Measurements from ENCODE around the gene NXPH1. TPM values are rescaled to one million over a fixed set of nuclear protein-coding genes. Genes with fewer than 3 reads are reported as not detected.

NXPH1 gene
- total and polyA plus RNA-seq, 9 of the 15 experiments (the other 6 are each of a cell fraction or from before 2014, with no cell fraction given): 0.16 TPM; not detected in 8

DNA sequence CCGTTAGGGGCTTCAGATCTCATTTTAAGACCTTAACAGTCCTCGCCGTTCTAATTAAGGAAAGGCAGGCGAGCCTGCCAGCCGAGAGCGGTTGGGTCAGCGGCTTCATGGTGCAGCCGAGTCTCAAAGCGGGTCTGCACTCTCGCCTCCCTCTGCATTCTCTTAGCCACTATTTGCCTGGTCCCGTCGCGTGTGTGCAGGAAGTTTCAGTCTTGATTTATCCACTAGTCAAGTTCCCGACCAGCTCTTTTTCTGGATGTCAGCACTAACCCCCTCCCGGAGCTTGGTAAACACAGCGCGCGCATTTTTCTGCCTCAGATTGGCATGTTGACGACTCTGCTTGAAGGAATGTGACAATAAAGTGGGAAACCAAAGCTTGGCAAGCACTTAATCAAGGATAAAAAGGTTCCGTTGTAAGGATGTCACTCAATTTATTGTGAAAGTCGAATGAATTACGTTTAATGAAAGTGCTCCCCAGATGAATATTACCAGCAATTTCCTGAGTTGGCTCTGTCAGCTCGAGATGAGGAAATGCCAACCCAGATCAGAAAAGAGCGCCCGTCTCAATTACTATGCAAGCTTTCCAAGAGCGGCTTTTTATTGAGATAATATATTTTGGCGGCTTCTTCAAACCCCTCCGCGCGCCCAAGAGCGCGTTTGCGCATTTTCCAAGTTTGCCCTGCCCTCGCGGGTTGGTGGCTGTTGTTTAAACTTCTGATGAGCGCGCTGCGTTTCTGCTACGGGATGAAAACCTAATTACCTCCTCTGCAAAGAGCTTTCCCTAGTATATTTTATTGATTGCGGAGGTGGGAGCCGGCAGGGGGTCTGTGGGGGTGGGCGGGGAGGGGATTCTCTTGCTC lies 7.9 kb downstream of the NXPH1 start (continued):
- TF ChIP-seq GABPA (tag; conservative IDR thresholded peaks at IDR 0.05; ENCODE audit: low read depth): no peak
- TF ChIP-seq SAFB2 (IDR thresholded peaks at IDR 0.05; ENCODE audit: borderline replicate concordance, low read depth, low read length, severe bottlenecking): no peak
- TF ChIP-seq ZBED1 (IDR thresholded peaks at IDR 0.05): no peak
- no peak for TF ChIP-seq NCOA2 (IDR thresholded peaks at IDR 0.05; ENCODE audit: partially characterized antibody in 2 of 2)
- no peak for TF ChIP-seq CHD1 (IDR thresholded peaks at IDR 0.05; ENCODE audit: low read length)
- TF ChIP-seq ADNP (tag; IDR thresholded peaks at IDR 0.05): no peak
- TF ChIP-seq ELF1 (tag; IDR thresholded peaks at IDR 0.05): no peak

DNA sequence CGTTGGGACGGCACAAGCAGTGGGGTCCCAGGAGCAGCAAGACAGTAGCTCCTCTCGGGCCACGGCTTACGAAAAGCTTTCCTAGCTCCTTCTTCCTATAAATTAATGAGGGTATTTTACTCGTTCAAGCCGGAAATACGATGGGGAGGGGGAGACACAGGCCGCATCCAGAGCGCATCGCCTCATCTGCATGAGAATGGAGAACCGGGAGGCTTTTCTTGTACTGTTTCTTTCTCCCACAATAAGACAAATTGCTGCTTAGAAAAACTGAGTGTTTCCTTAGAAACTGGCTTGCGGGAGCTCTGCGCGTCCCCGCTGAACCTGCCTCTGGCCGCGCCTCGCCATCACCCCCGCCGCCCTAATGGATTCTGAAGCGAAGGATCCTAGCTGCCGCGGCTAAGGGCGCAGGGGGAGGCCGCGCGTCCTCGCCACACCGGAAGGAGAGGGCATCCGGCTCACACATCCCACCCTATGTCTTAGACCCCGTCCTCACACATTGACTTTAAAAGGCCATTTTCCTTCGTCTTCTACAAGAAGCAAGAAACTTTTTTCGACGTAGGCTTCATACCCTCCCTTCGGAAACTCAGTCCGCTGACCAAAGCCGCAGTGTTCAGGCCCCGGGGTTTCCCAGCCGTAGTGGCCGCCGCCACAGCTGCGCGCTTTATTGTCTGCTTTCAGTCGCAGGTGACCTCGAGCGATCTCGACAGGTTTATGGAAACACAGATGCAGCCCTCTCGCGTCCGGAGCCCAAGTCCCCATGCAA lies 8.8 kb downstream of the NXPH1 start:
- intact Hi-C loops (cut with micrococcal nuclease) (no loop called here), in situ Hi-C loops (cut with MboI) (no loop called here)
- no peak for DNase-seq (ENCODE audit: extremely low read depth in 1 of 4, low spot score in 3 of 4)
- Histone ChIP-seq H3K9me1 (ENCODE audit: control insufficient read depth, insufficient read depth, low read length) (no peaks in the 10 kb centered on the region), H3K36me3 (ENCODE audit: control insufficient read depth, insufficient read depth, low read length) (no peaks in the 10 kb centered on the region), H3K27ac (ENCODE audit: extremely low read depth, low read depth, low read length) (no peak overlapping the region), H4K20me1 (replicated peaks; ENCODE audit: control insufficient read depth, insufficient read depth, low read length) (no peaks in the 10 kb centered on the region; the same call in 1 of the 2 replicates), H3K4me3 (no peak overlapping the region), H3K4me2 (ENCODE audit: insufficient read depth, low read length) (no peak overlapping the region), H3K9ac (ENCODE audit: insufficient read depth in 1 of 2, low read depth in 2 of 2, low read length in 2 of 2) (no peak overlapping the region), H3K9me3 (replicated peaks; ENCODE audit: control insufficient read depth, insufficient read depth, low read depth, low read length) (no peaks in the 10 kb centered on the region), H3K79me2 (ENCODE audit: control insufficient read depth, insufficient read depth, low read length) (no peaks in the 10 kb centered on the region), H2AFZ (ENCODE audit: low read depth, low read length) (no peak overlapping the region), H3K27me3 (ENCODE audit: control insufficient read depth in 2 of 2, insufficient read depth in 2 of 2, low read length in 2 of 2) (peaks cover 6 to 33% of the 10 kb centered on the region in 2 experiments; a peak in 4 of 5 replicates), H3K4me1 (replicated peaks in 1 of 2; ENCODE audit: control insufficient read depth in 2 of 2, insufficient read depth in 2 of 2, low read length in 2 of 2) (peaks cover 0 to 10% of the 10 kb centered on the region in 2 experiments; a peak in 1 of 5 replicates)
- no TSS peak for BruUV-seq (replicated peaks)
- no peak for ATAC-seq
- WGBS (ENCODE audit: insufficient coverage, low coverage, missing lambda C conversion rate): 53% methylated on average over 47 of the region's 51 CpGs
- FAIRE-seq: no peak
- CTCF ChIA-PET (ENCODE audit: low intra/inter-chr PET ratio): no interaction called here
- POLR2A ChIA-PET: interaction anchor here (0.6 to 0.9 kb wide), 2 partner anchors 11 to 755 kb away, joined by 3 to 4 read pairs; no protein-coding TSS in a partner anchor
- TF ChIP-seq NBN (IDR thresholded peaks at IDR 0.05; ENCODE audit: low read depth) (no peak), ZNF133 (CRISPR knock-in tag; IDR thresholded peaks at IDR 0.05) (no peak), NR1H2 (CRISPR knock-in tag; IDR thresholded peaks at IDR 0.05) (no peak), STAT5A (IDR thresholded peaks at IDR 0.05; ENCODE audit: borderline replicate concordance, low read length) (no peak), RBM22 (IDR thresholded peaks at IDR 0.05; ENCODE audit: low read depth, low read length, poor library complexity, severe bottlenecking) (no peak), SMARCC2 (IDR thresholded peaks at IDR 0.05; ENCODE audit: low read depth) (no peak), SLC30A9 (CRISPR knock-in tag; IDR thresholded peaks at IDR 0.05) (no peak), RBM14 (IDR thresholded peaks at IDR 0.05; ENCODE audit: borderline replicate concordance, insufficient read depth, low read depth, low read length) (no peak), GABPA (tag; conservative IDR thresholded peaks at IDR 0.05; ENCODE audit: low read depth) (no peak), CXXC5 (CRISPR knock-in tag; IDR thresholded peaks at IDR 0.05) (no peak)
- TF ChIP-seq, protein P1, sequence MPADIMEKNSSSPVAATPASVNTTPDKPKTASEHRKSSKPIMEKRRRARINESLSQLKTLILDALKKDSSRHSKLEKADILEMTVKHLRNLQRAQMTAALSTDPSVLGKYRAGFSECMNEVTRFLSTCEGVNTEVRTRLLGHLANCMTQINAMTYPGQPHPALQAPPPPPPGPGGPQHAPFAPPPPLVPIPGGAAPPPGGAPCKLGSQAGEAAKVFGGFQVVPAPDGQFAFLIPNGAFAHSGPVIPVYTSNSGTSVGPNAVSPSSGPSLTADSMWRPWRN (IDR thresholded peaks at IDR 0.05; ENCODE audit: low read depth): no peak
